ENCODE results near the gene ADAMTS12.
"Not testable (repeated sequence)": the region's sequence is repeated elsewhere in the genome, so short reads cannot be mapped to it uniquely, and the experiment has no call there.

Gene ADAMTS12

GRCh38 chr5:33579152-33579551 lies 312.6 kb downstream of the ADAMTS12 start:
- DNase-seq (ENCODE audit: low spot score) = no peak

GRCh38 chr5:33576726-33577590 lies 314.8 kb downstream of the ADAMTS12 start:
- DNase-seq (ENCODE audit: low spot score) = no peak

- no peak for DNase-seq (ENCODE audit: low spot score)
Measured at GRCh38 chr5:33565324-33565723, 326.5 kb downstream of the ADAMTS12 start.

- DNase-seq (ENCODE audit: low spot score) = no peak
Measured at GRCh38 chr5:33563983-33564908, 327.5 kb downstream of the ADAMTS12 start.

GRCh38 chr5:33563530-33563929 lies 328.3 kb downstream of the ADAMTS12 start:
- no peak for DNase-seq (ENCODE audit: low spot score)

- no peak for DNase-seq (ENCODE audit: low spot score)
Measured at GRCh38 chr5:33558489-33558888, 333.3 kb downstream of the ADAMTS12 start.

GRCh38 chr5:33557605-33558004 lies 334.2 kb downstream of the ADAMTS12 start:
- no peak for DNase-seq (ENCODE audit: low spot score)

GRCh38 chr5:33556330-33557328 lies 335.2 kb downstream of the ADAMTS12 start:
- DNase-seq (ENCODE audit: low spot score) = no peak

GRCh38 chr5:33549982-33550567 lies 341.7 kb downstream of the ADAMTS12 start:
- DNase-seq (ENCODE audit: low spot score) = no peak

- DNase-seq (ENCODE audit: low spot score) = not testable (repeated sequence)
Measured at GRCh38 chr5:33539790-33540189, 352.0 kb downstream of the ADAMTS12 start.

GRCh38 chr5:33539212-33539611 lies 352.6 kb downstream of the ADAMTS12 start:
- no peak for DNase-seq (ENCODE audit: low spot score)

- no peak for DNase-seq (ENCODE audit: low spot score)
Measured at GRCh38 chr5:33538201-33538600, 353.6 kb downstream of the ADAMTS12 start.

GRCh38 chr5:33537240-33537639 lies 354.6 kb downstream of the ADAMTS12 start:
- no peak for DNase-seq (ENCODE audit: low spot score)

GRCh38 chr5:33536802-33537201 lies 355.0 kb downstream of the ADAMTS12 start:
- no peak for DNase-seq (ENCODE audit: low spot score)

- DNase-seq (ENCODE audit: low spot score) = no peak
Measured at GRCh38 chr5:33531824-33532223, 360.0 kb downstream of the ADAMTS12 start.

- no peak for DNase-seq (ENCODE audit: low spot score)
Measured at GRCh38 chr5:33531037-33531298, 360.8 kb downstream of the ADAMTS12 start.

GRCh38 chr5:33530183-33531036 lies 361.4 kb downstream of the ADAMTS12 start:
- DNase-seq (ENCODE audit: low spot score) = no peak

GRCh38 chr5:33527696-33528095 lies 364.1 kb downstream of the ADAMTS12 start:
- no peak for DNase-seq (ENCODE audit: low spot score)

- DNase-seq (ENCODE audit: low spot score) = no peak
Measured at GRCh38 chr5:33526755-33527154, 365.0 kb downstream of the ADAMTS12 start.

- DNase-seq (ENCODE audit: low spot score) = no peak
Measured at GRCh38 chr5:33524476-33524875, 367.3 kb downstream of the ADAMTS12 start.
